Measurements from ENCODE around the gene C1R. TPM values are rescaled to one million over a fixed set of nuclear protein-coding genes. Genes with fewer than 3 reads are reported as not detected.

C1R gene
- total and polyA plus RNA-seq, 2 of the 8 experiments (the other 6 are each of a cell fraction or from before 2014, with no cell fraction given) = 6.9 to 16.3 TPM

DNA sequence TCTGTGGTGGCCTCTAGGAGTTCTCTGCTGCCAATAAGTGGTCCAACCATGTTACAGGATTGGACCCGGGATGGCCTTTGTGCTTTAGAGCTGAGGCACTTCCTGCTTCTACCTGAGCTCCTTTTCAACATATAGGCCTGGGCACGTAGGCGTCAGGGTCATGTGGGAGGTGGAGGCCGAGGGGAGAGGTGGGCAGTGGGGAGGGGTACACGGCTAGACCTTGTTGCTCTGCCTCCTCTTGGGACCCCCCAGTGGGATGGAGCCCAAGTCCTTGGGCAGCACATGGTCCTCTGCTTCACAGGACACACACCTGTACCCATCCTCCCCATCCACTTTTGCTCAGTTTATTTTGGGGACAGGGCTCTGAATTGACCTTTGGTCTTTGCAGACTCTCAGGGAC, 29.1 kb upstream of the C1R start (continued):
- TF ChIP-seq CHD1 (IDR thresholded peaks at IDR 0.05; ENCODE audit: low read depth, low read length) (no peak), SRF (IDR thresholded peaks at IDR 0.05; ENCODE audit: low read depth, low read length) (no peak)
